Measurements from ENCODE around the gene SLC22A7.

DNA sequence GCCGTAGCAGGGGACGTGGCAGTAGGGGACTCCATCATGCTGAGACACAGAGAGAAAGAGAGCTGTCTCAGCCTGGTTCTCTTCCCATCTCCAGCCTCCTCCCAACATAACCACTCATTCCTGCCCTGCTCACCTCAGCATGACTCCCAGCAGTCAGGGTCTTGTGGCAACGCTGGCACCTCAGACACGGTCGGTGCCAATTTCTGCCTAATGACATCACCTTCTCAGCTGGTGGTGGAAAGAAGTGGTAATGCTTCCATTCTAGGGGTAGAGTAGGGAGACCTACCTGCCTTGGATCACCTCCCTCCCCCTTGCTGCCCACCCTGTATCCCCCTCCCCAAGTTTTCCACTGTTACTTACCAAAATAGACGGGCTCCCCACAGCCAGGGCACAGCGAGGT lies 8.0 kb downstream of the SLC22A7 start:
- TF ChIP-seq, protein P1, sequence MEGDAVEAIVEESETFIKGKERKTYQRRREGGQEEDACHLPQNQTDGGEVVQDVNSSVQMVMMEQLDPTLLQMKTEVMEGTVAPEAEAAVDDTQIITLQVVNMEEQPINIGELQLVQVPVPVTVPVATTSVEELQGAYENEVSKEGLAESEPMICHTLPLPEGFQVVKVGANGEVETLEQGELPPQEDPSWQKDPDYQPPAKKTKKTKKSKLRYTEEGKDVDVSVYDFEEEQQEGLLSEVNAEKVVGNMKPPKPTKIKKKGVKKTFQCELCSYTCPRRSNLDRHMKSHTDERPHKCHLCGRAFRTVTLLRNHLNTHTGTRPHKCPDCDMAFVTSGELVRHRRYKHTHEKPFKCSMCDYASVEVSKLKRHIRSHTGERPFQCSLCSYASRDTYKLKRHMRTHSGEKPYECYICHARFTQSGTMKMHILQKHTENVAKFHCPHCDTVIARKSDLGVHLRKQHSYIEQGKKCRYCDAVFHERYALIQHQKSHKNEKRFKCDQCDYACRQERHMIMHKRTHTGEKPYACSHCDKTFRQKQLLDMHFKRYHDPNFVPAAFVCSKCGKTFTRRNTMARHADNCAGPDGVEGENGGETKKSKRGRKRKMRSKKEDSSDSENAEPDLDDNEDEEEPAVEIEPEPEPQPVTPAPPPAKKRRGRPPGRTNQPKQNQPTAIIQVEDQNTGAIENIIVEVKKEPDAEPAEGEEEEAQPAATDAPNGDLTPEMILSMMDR (IDR thresholded peaks at IDR 0.05; ENCODE audit: control extremely low read depth in 1 of 3, insufficient read depth in 1 of 3, low read depth in 1 of 3, low read length in 3 of 3) = no peak
- TF ChIP-seq RAD21 (IDR thresholded peaks at IDR 0.05 in 1 of 2, conservative IDR thresholded peaks at IDR 0.05 in 1 of 2; ENCODE audit: low read depth in 2 of 2, low read length in 2 of 2) = no peak
- no peak for TF ChIP-seq CREB1 (IDR thresholded peaks at IDR 0.05)
- no peak for TF ChIP-seq TAF7 (optimal IDR thresholded peaks at IDR 0.05; ENCODE audit: borderline replicate concordance, low read depth, low read length)
- no peak for TF ChIP-seq POLR2A (IDR thresholded peaks at IDR 0.05; ENCODE audit: control extremely low read depth in 1 of 2, low read depth in 2 of 2, low read length in 2 of 2)
- TF ChIP-seq GTF2F1 (IDR thresholded peaks at IDR 0.05; ENCODE audit: borderline replicate concordance, low read depth, low read length) = no peak
- TF ChIP-seq TAF1 (IDR thresholded peaks at IDR 0.05; ENCODE audit: low read depth, low read length) = no peak
- no peak for TF ChIP-seq CEBPB (IDR thresholded peaks at IDR 0.05; ENCODE audit: low read depth, low read length)
- TF ChIP-seq, protein P2, sequence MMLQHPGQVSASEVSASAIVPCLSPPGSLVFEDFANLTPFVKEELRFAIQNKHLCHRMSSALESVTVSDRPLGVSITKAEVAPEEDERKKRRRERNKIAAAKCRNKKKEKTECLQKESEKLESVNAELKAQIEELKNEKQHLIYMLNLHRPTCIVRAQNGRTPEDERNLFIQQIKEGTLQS (IDR thresholded peaks at IDR 0.05; ENCODE audit: insufficient read depth, low read depth, low read length) = no peak
- TF ChIP-seq TEAD4 (IDR thresholded peaks at IDR 0.05; ENCODE audit: low read depth, low read length) = no peak
